GM04504 (cell line): Measurements from ENCODE around the gene EFCAB8.
"Not testable (repeated sequence)": the region's sequence is repeated elsewhere in the genome, so short reads cannot be mapped to it uniquely, and the experiment has no call there.

Source experiments
- DNase-seq: peaks from one replicate; pipeline ENCODE4 v3.0.0-alpha.2; 2012; ENCODE audit warnings: low read depth

The EFCAB8 gene

DNA sequence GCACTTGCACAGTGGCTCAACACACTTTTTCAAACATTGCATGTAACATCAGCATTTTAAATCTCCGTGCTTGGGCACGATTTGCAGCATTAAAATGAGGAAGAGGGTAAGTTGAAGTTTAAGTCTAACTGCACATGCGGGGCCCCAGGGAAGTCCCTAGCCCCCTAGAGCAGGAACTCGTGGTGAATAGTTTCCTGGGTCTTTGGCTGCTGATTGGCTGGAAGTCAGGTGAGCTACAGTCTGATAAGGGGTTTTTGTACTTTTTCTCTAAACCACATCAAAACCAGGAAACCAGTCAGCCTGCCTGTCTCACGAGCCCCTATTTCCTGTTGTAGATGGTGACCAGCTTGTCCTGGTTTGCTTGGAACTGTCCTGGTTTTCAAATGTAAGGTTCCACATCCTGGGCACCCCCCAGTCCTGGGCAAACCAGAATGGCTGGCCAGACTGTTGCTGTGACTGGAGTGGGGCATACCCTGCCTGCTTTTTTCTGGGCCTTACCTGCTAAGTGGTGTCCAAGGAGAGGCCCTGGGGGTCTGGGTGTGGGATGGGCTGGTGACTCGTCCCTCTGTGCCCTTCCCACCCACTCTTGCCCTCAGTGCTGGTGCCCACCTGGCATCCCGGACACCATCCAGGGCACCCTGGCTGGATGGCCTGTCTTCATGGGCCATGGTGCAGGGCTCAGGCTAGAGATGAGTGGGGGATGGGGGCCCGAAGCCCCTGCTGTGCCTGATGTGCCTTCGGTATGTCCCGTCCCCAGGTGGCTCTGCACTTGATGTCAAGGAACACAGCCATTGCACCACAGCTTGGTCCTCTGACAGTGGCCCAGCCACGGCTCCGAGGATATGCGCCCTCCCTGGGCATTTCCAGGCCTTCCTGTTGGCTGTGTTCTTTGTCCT, 113.7 kb downstream of the EFCAB8 start:
- DNase-seq, result no peak

DNA sequence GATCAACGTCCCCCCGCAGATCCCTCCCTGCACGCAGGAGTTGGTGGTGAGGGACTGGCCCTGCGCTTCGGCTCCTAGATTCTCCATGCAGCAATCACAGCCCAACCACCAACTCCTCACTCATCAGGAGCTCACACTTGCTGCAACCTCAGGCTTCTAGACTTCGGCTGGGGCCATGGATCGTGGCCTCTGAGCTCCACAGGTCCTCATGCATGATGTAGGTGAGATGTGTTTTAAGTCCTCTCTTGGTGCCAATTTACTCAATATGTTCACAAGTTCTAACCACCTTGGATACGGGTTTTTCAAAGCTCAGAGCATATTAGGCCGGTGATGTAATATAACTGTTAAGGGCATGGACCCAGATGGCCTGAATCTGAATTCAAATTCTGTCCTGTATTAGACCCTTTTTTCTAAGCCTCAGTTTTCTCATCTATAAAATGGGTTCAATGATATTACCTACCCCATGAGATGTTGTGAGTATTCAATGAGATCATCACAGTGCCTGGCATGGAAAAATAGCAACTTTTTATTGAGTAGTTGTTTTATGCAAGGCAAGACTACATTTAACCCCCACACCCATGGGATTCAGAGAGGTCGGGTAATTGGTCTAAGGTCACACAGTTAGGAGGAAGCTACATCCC, 114.5 kb downstream of the EFCAB8 start:
- DNase-seq, result no peak

DNA sequence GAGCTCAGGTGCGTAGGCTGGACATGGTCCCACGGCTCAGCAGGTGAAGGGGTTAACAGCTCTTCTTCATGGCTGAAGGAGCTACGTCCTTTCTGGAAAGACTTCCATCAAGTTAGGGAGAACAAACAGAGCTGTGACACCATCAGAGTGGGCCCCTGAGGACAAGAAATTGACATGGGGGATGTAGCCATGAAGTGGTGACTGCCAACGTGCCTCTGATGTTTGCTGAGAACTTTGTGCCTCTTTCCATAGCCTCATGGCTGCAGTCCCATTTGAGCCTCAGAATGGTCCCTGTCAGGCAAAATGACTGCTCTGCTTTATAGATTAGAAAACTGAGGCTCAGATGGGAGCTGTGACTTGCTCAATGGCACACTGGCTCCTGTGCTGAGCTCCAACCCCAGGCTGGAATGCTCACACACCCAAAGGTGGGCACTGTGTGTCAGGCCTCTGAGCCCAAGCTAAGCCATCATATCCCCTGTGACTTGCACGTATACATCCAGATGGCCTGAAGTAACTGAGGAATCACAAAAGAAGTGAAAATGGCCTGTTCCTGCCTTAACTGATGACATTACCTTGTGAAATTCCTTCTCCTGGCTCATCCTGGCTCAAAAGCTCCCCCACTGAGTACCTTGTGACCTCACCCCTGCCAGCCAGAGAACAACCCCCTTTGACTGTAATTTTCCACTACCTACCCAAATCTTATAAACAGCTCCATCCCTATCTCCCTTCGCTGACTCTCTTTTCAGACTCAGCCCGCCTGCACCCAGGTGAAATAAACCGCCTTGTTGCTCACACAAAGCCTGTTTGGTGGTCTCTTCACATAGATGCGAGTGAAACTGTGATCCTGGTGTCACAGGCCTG, 115.7 kb downstream of the EFCAB8 start:
- DNase-seq, result not testable (repeated sequence)

DNA sequence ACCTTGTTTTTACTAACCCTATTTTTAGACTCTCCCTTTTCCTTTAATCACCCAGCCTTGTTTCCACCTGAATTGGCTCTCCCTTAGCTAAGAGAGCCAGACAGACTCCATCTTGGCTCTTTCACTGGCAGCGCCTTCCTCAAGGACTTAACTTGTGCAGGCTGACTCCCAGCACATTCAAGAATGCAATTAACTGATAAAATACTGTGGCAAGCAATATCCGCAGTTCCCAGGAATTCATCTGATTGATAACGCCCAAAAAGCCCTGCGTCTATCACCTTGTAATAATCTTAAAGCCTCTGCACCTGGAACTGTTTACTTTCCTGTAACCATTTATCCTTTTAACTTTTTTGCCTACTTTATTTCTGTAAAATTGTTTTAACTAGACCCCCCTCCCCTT, 116.4 kb downstream of the EFCAB8 start:
- DNase-seq, result not testable (repeated sequence)

DNA sequence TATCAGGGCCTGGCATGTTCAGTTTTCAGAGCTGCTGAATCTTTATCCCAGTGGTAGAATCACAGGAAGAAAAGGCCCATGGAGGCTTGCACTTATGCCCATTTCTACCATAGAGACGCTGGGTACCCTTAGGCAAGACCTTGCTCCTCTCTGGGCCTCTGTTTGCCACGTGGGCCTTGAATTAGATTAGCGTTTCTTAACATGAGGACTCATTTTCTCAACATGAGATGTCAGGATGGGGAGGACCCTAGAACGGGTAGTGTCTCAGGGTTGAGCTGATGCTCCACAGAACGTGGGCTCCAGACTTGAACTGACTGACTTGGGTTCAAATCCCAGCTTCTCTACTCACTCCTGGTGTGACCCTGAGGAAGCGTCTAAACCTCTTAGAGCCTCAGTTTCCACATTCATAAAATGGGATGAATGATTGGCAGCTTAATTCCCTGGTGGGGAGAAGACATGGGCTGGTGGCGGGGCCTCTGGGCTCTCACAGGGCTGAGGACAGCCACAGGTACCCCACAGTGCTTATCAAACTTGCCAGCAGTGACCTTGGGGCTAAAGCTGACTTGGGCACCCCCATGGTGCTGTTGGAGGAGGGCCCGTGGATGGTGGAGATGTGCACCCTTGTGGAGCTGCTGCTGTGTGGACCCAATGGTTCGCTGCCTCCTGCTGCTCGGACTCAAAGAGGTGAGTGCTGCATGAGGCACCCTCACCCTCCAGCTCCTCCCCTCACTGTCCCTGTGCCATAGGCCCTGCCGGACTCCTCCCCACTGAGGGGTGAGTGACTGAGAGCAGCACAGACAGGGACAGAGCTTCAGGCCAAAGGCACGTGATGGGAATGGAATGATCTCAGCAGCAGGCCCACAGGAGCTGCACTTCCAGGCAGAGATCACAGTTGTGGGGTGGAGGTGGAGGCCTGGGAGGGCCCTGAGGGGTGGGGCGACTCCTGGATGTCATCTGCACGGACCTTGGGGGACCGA, 117.3 kb downstream of the EFCAB8 start:
- DNase-seq, result no peak

DNA sequence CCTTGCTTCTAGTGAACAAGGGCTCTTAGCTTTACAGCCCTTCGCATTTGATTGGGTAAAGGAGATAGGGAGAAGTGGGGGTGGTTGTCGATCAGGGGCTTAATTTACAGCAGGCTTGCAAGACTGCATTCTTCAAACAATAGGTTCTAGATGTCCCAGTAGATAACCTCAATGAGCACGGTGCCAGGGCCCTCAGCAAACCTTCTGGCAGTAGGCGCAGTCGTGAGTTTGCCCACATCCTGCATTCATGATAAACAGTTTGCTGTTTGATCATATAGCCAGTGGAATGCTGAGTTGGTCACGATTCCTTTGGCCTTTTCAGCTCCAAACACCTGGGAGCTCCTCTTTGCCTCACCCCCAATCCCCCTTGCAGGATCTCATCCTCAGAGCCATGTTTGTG, 118.0 kb downstream of the EFCAB8 start:
- no peak for DNase-seq

DNA sequence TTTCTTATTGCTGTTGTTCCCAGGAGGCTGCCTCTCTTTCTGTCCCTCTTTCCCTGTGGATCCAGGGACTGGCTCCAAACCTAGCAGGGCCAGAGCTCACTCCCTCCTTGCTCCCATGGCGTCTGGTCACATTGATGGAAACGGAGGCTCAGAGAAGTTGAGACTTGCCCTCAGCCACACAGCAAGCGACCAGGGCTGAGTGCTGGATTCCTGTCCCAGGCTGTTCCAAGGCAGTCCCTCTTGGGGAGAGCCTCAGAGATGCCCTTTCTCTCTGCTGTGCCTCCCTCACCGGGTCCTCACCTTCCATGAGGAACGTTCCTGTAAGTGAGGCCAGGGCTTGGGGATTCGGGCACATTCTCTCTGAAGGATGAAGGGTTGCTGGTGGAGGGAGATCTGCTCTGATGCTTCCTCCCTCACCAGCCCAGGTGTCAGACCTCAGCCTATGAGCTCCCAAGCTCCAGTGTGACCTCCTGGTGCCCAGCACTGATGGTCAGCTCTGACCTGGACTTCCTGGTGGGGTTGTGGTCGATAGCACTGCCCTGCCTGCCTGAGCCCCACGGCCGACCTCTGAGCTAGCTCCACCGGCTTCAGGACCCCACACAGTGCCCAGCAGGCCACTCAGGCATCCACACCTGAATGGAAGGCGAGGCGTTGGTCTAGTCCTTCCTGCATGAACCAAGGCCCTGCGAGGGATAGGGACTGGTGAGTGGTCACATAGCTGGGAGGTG, 118.7 kb downstream of the EFCAB8 start:
- no peak for DNase-seq

DNA sequence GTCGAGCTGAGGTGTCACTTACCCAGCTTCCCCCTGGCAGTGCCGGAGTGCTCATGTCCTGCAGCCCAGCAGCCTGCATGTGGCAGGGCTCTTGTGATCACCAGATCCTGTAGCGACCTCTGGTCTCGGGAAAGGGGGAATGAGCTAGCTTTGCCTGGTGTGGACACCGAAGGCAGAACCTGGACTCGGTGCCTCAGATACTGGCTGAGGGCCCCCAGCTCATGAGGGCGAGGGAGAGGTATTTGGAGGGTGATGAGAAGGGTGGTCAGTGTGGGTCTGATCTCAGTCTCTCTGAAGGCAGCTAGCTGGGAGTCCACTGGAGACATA, 119.2 kb downstream of the EFCAB8 start:
- no peak for DNase-seq

DNA sequence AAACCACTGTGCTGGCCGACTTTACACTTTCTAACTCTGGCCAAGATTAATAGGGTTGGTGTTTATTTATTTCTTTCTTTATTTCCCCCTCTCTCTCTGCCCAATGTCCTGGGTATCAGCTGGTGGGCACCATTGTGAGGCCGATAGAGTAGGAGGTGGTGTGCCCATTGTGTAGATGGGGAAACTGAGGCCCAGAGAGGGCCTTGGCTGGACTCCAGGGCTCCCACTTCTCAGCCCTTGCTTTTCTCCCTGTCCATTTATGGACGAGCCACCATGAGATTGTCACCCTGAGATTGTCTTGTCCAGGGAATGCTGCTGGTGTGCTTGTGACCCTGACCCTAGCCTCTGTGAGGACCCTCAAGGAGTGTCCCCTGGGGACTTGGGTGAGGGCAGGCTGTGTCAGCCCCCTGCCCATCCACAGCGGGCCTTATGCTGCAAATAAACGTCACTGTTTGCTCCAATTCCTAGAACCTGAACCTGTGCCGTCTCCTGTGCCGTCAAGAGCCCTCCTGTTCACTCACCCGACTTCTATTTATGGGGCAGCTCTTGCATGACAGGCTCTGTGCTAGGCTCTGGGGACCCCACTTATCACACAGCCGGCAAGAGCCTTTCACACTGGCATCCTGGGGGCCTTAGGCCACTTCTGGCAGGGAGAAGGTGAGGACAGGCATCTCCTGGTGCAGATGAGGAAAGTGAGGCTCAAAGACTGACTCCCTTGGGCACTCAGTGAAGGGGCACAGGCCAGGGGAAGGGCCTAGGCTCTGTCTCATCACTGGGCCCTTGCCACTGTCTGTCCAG, 120.7 kb downstream of the EFCAB8 start:
- DNase-seq, result no peak

DNA sequence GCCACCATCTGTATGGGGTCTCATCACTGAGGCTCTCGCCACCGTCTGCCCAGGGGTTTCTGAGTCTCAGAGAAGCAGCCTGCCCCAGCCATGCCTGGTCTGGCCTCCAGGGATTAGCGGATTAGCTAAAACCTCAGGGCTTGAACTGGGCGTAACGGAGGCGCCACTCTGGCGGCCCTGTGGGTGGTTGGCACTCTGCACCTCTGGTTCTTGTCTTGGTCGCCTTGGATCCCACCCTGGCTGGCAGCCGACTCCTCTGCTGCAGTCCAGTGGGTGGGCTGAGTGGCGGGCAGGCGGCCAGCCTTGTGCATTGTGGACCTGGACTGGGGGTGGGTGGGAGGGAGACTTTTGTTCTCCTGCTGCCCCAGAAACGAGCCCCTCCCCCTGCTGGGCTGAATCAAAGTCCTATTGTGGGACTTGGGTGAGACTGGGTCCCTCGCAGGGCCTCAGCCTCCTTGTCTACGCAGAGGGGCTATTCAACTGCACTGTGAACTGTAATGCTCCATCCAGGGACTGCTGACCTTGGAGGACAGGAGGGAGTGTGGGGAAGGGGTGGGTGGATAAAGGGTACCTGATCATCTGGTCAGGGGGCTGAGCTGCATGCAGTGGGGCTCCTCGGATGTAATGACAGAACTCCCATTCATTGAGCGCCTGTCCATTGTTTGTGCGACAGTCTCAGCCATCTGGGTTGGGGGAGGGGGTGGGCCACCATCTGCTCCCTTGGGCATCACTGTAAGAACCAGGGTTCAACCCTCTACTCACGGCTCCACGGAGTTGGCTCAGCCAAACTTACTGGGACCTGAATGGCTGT, 121.6 kb downstream of the EFCAB8 start:
- no peak for DNase-seq

DNA sequence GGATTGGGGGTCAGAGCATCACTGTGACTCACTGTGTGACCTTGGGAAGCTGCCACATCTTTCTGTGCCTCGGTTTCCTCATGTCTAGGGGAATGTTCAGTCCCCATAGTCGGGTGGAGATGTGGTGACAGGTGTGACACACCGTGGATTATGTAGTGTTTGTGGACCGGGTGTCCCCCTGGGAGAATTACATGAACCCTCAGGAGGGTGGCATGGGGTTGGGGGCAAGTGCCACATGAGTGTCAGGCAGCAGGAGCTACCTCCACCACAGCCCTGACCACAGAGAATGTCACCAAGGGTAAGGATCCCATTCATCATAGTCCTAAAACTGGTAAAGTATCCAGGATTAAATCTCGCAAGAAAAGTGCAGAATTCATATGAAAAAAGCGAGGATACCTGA, 122.3 kb downstream of the EFCAB8 start:
- DNase-seq, result no peak

DNA sequence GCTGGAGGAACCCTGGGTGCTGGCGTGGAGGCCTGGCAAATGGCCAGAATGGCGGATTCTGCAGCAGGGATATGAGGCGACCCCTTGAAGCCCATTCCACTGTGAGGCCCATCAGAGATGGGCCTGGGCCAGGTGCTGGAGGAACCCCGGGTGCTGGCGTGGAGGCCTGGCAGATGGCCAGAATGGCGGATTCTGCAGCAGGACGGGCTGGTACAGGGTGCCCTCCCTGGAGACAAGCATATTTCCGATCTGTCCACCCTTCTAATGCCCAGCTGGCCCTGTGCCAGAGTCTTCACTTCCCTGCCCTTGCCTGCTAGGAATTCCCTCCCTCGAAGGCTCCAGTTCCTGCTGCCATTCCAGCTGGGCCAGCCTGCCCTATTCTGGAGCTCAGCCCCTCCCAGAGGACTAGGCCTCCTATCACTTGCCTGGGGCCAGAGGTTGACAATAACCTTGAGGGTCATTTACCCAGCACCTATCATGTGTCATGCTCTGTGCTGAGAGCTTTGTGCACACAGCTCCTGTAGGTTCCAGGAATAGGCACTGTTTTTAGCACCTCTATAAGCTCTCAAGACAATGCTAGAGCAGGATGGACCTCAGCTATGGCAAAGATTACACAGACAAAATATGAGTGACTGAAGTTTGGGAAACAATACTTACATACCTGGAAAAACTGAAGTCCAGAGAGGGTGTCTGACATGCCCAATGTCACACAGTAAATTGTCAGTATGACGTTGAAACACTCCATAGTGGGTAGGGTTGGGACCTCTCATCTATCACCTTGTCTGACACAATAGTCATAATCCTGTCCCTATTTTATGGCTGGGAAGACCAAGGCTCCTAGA, 124.1 kb downstream of the EFCAB8 start:
- DNase-seq, result no peak

DNA sequence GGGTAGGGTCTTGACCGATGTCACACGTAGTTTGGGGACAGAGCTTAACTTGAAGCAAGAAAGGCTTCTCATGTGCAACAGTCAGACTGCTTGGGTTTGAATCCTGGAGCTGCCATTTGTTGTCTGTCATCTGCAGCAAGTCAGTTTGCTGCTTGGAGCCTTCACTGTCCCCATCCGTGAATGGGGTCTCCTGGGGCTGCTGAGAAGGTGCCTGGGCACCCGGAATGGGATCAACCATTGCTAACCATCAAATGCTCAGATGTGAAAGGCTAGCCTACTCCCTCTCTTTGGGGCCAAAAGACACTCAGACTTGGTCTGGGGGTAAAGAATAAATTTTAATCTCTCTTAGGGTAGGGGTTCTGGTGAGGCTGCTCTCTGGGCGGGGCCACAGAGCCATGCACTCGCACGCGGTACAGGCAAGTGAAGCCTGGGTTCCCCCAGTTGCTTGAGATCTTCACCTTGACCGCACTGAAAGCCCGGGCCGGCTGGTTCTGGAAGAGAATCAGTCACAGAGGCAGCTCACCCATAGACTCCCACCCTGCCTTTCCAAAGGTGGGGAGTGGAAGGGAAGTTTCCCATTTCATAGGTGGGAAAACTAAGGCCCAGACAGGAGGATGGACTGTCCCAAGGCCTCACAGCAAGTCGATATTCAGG, 124.9 kb downstream of the EFCAB8 start:
- no peak for DNase-seq

DNA sequence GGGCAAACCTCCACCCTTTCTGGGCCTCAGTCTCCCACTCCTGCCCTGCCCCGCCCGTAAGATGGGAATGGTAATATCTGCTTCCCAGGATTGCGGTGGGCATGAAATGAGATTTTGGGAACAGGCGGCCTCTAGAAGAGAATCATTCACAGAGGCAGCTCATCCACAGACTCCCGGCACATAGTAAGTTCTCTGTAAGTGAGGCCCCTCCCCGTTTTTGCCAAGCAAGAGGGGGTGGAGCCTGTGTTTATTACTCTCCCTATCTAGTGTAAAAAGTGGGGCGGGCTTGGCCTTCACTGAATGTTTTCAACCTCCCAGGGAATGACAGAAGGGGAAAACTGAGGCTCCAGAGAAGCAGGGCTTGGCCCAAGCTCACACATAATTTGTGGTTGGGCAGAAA, 125.5 kb downstream of the EFCAB8 start:
- no peak for DNase-seq

DNA sequence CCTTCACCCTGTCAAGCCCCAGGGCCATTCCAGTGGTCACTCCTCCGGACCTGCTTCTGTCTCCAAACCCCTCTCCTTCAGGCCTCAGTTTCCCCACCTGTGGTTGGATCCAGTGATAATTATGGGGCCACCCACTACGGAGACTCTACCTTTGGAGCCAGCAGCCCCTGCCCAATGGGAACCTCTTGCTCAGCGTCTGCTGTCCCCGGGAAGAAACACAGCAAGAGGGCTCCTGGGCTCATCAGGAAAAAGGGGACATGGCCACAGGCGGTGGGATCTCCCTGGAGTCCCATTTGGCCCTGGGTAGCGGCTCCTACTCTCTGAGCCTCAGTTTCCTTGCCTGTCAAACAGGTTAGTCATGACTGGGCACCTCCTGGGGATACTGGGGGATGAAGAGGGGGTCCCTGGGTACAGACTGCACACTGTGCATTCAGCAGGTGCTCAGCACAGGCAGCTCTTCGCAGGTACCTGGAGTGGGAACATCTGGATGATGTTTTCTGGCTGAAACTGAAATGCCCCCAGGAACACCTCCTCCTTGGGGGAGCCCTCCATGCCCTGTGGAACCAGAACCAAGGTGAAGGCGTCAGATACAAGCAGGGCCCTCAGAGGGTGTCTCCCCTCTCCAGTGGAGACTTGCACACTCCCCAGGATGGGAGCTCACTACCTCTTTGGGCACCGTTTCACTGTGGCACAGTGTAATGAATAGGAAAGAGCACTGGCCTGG, 126.1 kb downstream of the EFCAB8 start:
- DNase-seq, result no peak

DNA sequence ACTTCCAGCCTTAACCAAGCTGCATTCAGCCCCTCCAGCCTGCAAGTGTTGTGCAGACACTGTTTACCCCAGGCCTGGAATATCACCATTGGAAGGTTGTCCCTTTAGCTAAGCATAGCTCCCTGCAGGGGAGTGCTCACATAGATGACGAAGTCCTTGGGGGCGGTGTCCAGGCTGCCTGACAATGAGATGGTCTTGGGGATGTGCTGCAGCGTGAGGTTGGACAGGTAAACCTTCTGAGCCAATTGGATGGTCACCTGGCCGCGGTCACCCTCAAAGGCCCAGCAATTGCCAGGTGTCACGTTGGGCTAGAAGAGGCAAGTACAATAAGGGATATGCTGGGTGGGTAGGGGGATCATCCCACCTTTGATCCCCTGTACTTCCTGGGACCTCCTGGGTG, 126.9 kb downstream of the EFCAB8 start:
- no peak for DNase-seq

DNA sequence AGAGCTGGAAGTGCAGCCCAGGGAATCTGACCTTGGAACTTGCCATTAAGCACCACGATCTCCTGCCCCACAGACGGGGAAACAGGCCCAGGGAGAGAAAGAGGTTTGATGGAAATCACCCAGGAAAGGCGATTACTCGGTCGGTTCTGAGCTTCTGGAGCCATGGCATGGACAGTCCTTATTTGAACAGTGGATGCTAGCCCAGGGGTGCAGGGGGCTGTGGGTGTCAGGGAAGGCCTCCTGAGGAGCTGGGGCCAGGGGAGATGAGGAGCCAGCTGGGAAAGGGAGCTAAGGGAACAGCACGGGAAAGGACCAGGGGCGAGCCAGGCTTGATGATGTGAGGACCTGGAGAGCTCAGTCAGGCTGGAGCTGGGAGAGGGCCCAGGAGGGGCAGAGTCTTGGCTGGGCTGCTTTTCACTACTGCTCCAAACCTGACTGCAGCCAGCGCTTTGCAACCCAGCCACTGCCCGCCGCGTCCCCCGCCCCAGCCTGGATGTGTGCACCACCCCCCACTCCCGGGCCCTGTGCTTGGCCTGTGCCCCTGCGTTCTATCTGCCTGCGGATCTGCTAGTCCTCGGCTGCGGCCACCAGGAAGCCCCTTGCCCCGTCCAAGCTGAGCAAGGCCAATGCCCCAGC, 127.7 kb downstream of the EFCAB8 start:
- DNase-seq, result no peak
